DMS79 treated with DMSO at 0.1 percent for 48 hours (cell line): ENCODE measurements around the gene ZBTB42.

Experiments used
- DNase-seq: peaks from one replicate; lab custom pipeline; 2025; lab: John Stamatoyannopoulos, UW

The ZBTB42 gene

GRCh38 chr14:104769324-104770071 lies 31.4 kb upstream of the ZBTB42 start:
- no peak for DNase-seq

GRCh38 chr14:104770072-104770579 lies 30.8 kb upstream of the ZBTB42 start:
- DNase-seq, result no peak

GRCh38 chr14:104770851-104771272 lies 30.0 kb upstream of the ZBTB42 start:
- no peak for DNase-seq

GRCh38 chr14:104771374-104771773 lies 29.5 kb upstream of the ZBTB42 start:
- DNase-seq, result no peak

GRCh38 chr14:104771918-104772706 lies 28.8 kb upstream of the ZBTB42 start:
- no peak for DNase-seq

- DNase-seq, result no peak
These were observed 28.0 kb upstream of the ZBTB42 start for GRCh38 chr14:104772707-104773504.

GRCh38 chr14:104773505-104774452 lies 27.1 kb upstream of the ZBTB42 start:
- no peak for DNase-seq

- no peak for DNase-seq
These were observed 26.3 kb upstream of the ZBTB42 start for GRCh38 chr14:104774453-104775072.

- no peak for DNase-seq
These were observed 25.8 kb upstream of the ZBTB42 start for GRCh38 chr14:104775073-104775489.

GRCh38 chr14:104776481-104776880 lies 24.4 kb upstream of the ZBTB42 start:
- no peak for DNase-seq

- no peak for DNase-seq
These were observed 23.7 kb upstream of the ZBTB42 start for GRCh38 chr14:104776961-104777807.

- DNase-seq, result no peak
These were observed 23.1 kb upstream of the ZBTB42 start for GRCh38 chr14:104777808-104778249.

- DNase-seq, result no peak
These were observed 22.1 kb upstream of the ZBTB42 start for GRCh38 chr14:104778694-104779331.

- no peak for DNase-seq
These were observed 21.0 kb upstream of the ZBTB42 start for GRCh38 chr14:104779776-104780512.

GRCh38 chr14:104780513-104781030 lies 20.3 kb upstream of the ZBTB42 start:
- DNase-seq, result no peak

- no peak for DNase-seq
These were observed 19.4 kb upstream of the ZBTB42 start for GRCh38 chr14:104781271-104782077.

GRCh38 chr14:104782086-104782807 lies 18.7 kb upstream of the ZBTB42 start:
- no peak for DNase-seq
